GM19372 (cell line): ENCODE results near the gene TMED6.

ENCODE experiments used
- ATAC-seq: cut with Tn5 transposase; IDR thresholded peaks from one replicate; pipeline ENCODE4 v1.9.1; 2021; ENCODE audit warnings: mild to moderate bottlenecking, low read depth, moderate library complexity; ENCODE audit not compliant: unreplicated experiment

TMED6 gene

GRCh38 chr16:69351309-69352027, at the start of gene TMED6:
Gene TMED6, minus strand, starts transcription at chr16:69351786. Its CDS starts 33 bp downstream, at chr16:69351753.
- ATAC-seq = no peak

- ATAC-seq = no peak
Measured at GRCh38 chr16:69399361-69399760, 47.8 kb upstream of the TMED6 start.

GRCh38 chr16:69397821-69398521, 46.4 kb upstream of the TMED6 start:
- no peak for ATAC-seq

DNA sequence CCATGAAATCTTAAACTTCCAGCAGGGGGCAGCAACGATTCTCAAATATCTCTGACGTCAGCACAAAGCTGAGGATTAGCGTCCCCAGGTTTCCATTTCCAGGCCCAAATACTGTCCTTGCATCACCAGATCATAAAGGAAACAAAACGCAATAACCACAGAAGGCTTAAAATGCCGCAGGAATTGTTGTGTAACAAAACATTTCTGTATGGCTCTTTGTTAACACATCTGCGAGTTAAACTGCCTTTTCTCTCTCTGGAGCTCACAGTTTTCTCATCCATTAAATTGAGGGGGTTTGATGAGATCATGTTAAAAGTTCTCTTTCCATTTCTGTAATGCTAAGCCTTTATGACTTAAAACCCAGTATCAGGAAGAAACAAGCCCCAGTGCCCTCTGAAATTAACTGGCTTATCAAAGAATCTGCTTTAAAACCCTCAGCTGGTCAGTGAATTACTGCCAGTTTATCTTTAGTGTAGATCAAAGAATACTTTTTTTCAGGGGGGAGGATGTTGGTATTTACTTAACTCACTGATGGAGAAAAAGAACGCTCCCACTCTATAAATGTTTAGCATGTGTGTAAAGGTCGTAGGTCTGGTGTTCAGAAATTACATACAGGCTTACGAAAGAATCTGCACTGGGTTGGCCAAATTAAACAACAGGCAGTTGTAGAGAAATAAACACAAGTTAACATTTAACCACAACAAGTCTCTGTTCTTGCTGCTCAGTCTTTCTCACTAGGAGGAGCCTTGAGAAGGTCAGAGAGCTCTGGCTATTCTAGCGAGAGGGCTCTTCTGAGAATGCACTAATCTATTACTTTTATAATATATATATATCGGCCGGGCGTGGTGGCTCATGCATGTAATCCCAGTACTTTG, 44.8 kb upstream of the TMED6 start:
- no peak for ATAC-seq

DNA sequence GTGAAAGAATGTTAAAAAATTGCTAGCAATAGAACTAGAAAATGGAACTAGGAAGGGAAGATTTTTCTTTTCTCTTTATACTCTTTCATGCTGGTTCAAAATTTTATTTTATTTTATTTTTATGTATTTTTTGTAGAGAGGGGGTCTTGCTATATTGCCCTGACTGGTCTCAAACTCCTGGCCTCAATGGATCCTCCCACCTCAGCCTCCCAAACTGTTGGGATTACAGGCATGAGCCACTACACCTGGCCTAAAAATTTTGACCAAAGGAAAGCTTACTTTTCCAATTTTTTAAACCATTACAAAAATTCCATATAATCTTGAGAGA, 44.2 kb upstream of the TMED6 start:
- no peak for ATAC-seq

GRCh38 chr16:69393898-69394849, 42.6 kb upstream of the TMED6 start:
- no peak for ATAC-seq

DNA sequence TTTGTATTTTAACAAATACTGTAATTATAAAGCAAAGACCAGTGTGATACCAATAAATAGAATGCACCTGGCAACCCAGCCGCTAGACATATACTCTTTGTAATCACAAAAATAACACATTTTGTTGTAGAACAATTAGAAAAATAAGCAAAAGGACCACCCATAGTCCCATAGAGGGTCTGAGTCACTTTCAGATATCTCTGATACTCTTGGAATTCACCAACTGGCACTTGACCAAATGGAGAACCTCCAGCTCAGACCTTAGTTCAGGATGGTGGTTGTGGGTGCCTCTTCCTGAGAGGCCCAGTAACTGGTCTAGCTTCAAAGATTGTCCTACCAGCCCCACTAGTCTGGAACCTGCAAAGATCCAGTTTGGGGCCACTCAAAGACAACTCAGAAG, 35.0 kb upstream of the TMED6 start:
- ATAC-seq = no peak

- ATAC-seq = no peak
Measured at GRCh38 chr16:69384974-69385373, 33.4 kb upstream of the TMED6 start.

- ATAC-seq = no peak
Measured at GRCh38 chr16:69382421-69382820, 30.8 kb upstream of the TMED6 start.

DNA sequence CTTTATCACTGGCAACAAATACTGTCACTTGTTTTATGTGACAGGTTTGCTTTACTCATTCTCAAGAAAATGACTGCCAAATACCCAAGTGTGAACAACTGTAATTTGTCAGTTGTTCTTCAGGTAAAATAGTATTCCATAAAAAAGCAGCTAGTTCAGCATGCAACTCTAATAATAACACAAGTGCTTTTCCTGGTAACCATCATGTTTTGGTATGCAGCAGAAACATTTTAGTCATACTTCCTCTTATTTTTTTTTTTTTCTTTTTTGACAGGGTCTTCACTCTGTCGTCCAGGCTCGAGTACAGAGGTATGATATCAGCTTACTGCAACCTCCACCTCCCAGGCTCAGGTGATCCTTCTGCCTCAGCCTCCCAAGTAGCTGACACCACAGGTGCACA, 29.6 kb upstream of the TMED6 start:
- no peak for ATAC-seq

- ATAC-seq = no peak
Measured at GRCh38 chr16:69378760-69379159, 27.2 kb upstream of the TMED6 start.

- ATAC-seq = no peak
Measured at GRCh38 chr16:69378036-69378435, 26.4 kb upstream of the TMED6 start.

DNA sequence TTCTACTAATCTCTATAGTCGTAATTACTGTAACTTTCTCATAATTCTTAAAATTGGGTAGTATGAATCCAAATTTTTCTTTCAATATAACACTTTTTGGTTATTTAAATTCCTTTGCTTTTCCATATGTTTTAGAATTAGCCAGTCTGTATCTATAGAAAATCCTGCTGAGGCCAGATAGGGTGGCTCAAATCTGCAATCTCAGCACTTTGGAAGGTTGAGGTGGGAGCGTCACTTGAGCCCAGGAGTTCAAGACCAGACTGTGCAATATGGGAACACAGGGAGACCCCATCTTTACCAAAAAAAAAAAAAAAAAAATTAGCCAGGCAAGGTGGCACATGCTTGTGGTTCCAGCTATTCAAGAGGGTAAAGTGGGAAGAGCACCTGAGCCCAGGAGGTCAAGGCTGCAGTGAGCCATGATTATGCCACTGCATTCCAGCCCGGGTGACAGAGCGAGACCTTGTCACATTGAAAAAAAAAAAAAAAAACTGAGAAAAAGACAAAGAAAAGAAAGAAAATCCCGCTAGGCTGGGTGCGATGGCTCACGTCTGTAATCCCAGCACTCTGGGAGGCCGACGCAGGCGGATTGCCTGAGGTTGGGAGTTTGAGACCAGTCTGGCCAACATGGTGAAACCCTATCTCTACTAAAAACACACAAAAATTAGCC, 24.9 kb upstream of the TMED6 start:
- no peak for ATAC-seq

DNA sequence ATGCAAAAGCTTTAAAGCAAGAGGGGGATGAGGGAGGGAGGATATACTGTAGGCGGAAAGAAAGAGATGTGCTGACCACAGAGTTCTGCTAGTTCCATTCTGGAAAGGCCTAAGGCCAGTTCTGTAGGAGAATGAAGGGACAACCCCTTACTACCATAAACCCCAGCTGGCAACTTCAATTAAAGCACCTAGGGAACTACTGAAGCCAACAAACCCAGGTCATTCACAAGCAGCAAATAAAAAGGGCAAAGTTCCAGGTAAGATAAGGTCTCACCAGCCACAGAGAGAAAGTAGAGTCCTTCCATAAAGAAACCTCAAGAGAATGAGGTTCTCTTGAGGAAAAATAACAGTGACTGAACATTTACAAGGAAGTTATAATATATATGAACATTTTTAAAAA, 21.4 kb upstream of the TMED6 start:
- no peak for ATAC-seq

GRCh38 chr16:69371564-69371963, 20.0 kb upstream of the TMED6 start:
- no peak for ATAC-seq

- ATAC-seq = no peak
Measured at GRCh38 chr16:69368866-69369265, 17.3 kb upstream of the TMED6 start.

- no peak for ATAC-seq
Measured at GRCh38 chr16:69367980-69368379, 16.4 kb upstream of the TMED6 start.

- no peak for ATAC-seq
Measured at GRCh38 chr16:69366431-69366830, 14.8 kb upstream of the TMED6 start.

GRCh38 chr16:69365901-69366300, 14.3 kb upstream of the TMED6 start:
- no peak for ATAC-seq

DNA sequence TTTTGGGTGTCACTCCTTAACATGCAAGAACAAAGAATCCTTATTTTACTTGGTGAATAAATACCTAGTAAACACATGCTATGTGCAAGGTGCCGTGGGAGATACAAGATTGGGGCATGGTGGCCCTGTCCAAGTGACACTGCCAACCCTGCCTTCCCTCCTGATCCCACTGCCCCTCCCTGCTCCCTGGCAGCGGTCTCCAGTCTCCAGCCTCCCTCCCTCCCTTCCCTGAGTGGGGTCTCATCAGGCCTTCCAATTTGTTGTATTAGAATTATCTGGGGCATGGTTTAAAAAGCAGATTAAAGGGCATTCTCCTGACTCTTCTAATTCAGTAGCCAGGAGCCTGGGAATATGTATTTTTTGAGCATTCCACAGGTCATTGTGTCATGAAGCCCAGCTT, 12.5 kb upstream of the TMED6 start:
- no peak for ATAC-seq
